ENCODE data around the gene AGPS.

AGPS gene

DNA sequence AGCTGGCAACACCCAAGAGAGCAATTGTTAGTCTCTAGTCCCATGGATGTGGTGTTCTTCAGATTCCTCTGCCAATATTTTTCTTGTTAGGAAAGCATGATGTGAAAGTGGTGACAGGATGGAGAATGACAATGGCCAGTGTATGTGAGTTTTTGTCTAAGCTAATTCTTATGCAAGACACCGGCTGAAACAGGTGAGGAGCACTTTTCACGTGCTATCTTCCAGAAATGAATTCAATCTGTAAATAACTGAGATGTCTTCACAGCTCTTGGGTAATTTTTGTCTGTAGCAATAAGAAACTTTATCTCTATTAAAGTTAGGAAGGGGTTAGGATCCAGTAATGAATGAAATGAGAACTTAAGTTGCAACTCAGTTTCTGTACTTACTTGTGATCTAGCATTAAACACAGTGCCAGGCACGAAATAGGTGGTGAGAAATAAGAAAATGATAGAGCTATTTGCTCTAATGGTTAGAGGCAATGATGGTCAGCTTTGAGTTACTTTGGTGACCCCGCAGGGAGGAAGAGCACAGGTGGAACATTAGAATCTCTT lies 676 bp upstream of the AGPS start:
- DNase-seq (ENCODE audit: low spot score), result no peak
- TF ChIP-seq, protein P1, sequence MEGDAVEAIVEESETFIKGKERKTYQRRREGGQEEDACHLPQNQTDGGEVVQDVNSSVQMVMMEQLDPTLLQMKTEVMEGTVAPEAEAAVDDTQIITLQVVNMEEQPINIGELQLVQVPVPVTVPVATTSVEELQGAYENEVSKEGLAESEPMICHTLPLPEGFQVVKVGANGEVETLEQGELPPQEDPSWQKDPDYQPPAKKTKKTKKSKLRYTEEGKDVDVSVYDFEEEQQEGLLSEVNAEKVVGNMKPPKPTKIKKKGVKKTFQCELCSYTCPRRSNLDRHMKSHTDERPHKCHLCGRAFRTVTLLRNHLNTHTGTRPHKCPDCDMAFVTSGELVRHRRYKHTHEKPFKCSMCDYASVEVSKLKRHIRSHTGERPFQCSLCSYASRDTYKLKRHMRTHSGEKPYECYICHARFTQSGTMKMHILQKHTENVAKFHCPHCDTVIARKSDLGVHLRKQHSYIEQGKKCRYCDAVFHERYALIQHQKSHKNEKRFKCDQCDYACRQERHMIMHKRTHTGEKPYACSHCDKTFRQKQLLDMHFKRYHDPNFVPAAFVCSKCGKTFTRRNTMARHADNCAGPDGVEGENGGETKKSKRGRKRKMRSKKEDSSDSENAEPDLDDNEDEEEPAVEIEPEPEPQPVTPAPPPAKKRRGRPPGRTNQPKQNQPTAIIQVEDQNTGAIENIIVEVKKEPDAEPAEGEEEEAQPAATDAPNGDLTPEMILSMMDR (IDR thresholded peaks at IDR 0.05), result no peak
- Histone ChIP-seq H3K4me3 (peak overlapping the region; percentile 89), H3K27ac (peak overlapping the region in 1 of 2 donors; percentile 81)

DNA sequence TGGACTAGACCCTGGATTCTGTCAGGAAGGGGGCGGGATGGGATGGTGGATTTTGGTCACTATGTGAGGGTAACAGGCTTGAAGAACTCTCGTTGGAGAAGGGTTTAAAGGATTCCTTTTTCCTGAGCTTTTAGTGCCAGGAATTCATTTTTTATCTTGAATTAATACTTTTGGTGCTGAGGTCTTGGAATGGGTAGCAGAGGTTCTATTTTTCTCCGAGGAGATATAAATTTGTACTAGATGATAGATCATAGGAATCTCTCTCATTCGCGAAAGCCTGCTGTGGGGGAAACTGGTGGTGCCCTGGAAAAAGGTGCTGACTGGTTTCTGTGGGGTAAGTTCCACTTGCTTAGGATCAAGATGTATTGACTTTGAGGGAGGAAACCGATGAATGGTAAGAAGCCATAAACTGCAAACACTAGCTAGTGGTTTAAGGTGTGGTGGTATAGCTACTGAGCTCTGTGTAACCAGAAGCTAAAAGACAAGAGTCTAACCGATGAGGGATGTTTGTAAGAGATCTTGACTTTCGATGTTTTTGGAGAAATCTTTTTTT lies 706 bp downstream of the AGPS start:
- TF ChIP-seq, protein P1 (IDR thresholded peaks at IDR 0.05), result no peak
- DNase-seq (ENCODE audit: low spot score), result no peak
- Histone ChIP-seq H3K4me3 (peak overlapping the region; percentile 89), H3K27ac (peak overlapping the region; percentile 43 to 81)

DNA sequence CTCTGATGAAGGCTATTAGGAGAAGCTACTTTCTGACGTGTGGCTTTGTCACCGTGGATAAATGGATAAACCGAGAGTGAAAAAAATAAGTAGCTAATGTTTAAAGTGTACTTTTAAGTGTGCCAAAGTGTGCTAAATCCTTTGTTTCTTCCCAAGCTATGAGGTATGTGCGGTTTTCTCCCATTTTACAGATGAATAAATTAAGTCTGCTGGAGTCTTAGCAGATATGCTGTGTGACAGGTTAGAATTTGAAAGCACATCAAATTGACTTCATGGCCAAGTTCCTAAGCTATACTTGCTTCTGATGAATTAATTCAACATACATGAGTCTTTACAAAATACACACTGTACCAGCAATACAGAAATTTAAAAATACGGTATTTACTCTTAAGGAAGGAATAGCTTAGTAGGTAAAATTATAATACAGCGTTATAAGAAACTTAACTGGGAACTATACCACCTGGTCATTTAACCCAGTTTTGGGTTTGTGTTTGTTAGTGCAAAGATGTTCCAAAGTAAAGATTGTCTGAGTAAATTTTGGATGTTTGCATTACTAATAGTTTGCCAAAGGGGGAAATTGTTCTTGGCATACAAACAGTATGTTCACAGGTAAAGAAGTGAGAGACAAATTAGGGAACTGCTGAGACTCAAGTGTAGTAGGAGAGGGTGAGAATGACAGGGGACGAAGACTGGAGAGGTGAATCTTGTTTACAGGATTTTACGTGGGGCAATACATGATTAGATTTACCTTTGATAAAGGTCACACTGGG lies 1.4 kb downstream of the AGPS start:
- H3K4me3 ChIP-seq, result peak overlapping the region; percentile 89
- no peak for DNase-seq (ENCODE audit: low spot score)
- H3K27ac ChIP-seq, result no peak overlapping the region
- TF ChIP-seq, protein P1 (IDR thresholded peaks at IDR 0.05), result no peak

DNA sequence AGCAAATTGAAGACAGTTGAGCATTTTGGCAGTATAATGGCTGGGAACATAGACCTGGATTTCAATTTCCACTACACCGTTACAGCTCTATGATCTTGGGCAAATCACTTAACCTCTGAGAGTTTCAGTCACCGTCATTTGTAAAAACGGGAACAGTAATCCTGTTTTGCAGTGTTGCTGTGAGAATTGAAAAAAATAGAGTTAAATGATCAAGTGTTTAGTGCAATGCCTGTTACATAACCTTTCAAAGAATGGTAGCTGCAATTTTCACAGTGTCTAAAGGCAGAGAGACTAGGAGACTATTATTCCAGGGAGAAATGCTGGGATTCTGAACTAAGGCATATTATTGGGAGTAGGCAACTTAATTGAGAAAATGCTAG lies 2.0 kb downstream of the AGPS start:
- H3K27ac ChIP-seq, result no peak overlapping the region
- no peak for DNase-seq (ENCODE audit: low spot score)
- no peak overlapping the region for H3K4me3 ChIP-seq
- TF ChIP-seq, protein P1 (IDR thresholded peaks at IDR 0.05), result no peak

DNA sequence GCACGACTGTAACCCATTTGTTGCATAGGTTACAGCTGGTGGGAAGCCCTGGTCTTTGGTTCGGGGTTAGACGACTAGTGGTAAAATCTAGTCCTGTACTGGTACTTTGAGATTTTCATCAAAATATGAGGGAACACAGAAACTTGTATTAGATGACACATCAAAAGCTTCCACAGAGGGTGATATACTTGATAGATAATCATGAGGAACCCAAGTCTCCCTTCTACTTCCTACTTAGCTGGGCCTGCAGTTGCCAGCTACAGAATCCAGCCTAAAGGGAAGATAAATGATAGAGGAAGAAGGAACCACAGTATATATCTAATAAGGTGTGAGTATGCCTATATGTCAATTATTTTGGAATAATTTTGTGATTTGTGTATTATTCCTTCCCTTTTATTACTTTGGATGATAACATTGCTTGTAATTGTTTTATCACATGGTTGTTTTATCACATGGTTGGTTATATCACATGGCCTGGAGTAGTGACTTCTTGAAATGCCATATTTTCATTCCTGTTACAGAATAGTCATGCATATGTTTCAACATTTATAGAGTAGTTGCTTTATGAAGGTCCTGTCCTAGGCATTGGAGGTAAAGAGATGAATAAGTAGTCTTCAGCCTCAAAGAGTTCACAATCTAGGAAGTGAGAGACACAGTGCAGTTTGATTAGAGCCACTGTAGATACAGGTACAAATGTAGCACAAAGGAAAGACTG lies 2.9 kb downstream of the AGPS start:
- TF ChIP-seq, protein P1 (IDR thresholded peaks at IDR 0.05), result no peak
- no peak overlapping the region for H3K27ac ChIP-seq

DNA sequence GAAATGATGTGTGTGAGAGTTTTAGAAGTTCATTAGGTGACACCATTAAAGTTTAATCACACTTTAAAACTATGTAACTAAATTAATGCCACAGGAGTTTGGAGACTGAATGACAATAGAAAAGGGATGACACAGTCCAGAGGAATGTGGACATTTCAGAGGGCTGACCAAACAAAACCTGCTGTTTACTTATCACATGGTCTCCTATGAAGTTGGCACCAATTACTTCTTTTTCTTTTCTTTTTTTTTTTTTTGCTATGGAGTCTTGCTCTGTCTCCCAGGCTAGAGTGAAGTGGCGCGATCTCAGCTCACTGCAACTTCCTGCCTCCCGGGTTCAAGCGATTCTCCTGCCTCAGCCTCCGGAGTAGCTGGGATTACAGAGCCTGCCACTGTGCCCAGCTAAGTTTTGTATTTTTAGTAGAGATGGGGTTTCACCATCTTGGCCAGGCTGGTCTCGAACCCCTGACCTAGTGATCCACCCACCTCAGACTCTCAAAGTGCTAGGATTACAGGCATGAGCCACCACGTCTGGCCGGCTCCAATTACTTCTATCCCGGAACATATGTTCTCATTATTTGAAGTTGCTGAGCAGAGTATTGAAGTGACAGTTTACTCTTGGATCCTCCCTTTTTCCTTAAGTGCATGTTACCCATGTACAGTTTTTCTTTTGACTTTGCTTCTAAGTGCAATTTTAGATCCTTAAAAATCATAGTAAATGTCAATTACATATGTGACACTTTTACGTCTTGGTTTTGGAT lies 4.3 kb downstream of the AGPS start:
- Histone ChIP-seq H3K4me3 (no peak overlapping the region), H3K27ac (no peak overlapping the region)
- no peak for DNase-seq (ENCODE audit: low spot score)
- TF ChIP-seq, protein P1 (IDR thresholded peaks at IDR 0.05), result no peak

More for the DNA sequence above, 2.9 kb downstream of the AGPS start:
- H3K4me3 ChIP-seq, result no peak overlapping the region
- no peak for DNase-seq (ENCODE audit: low spot score)

Measured in coronary artery (tissue), 2 donors.